HG03432 (cell line): ENCODE measurements around the gene MTMR3.

Source experiments
- ATAC-seq: cut with Tn5 transposase; IDR thresholded peaks from one replicate; pipeline ENCODE4 v1.9.1; 2021; ENCODE audit warnings: mild to moderate bottlenecking, moderate library complexity; ENCODE audit not compliant: unreplicated experiment

Gene MTMR3

DNA sequence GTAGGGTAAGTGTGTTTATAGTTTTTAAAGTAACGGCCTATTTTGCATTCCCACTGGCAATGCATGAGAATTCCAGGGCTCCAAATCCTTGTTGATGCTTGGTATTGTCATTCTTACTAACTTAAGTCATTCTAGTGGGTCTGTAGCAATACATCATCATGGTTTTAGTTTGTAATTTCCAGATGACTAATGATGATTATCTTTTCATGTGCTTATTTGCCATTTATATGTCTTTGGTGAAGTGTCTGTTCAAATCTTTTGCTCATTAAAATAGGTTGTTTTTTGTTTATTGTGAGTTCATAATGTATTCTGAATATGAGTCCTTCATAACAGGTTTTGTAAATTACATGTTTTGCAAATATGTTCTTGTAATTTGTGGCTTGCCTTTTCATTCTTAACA is 31.2 kb downstream of the MTMR3 start:
- no peak for ATAC-seq

DNA sequence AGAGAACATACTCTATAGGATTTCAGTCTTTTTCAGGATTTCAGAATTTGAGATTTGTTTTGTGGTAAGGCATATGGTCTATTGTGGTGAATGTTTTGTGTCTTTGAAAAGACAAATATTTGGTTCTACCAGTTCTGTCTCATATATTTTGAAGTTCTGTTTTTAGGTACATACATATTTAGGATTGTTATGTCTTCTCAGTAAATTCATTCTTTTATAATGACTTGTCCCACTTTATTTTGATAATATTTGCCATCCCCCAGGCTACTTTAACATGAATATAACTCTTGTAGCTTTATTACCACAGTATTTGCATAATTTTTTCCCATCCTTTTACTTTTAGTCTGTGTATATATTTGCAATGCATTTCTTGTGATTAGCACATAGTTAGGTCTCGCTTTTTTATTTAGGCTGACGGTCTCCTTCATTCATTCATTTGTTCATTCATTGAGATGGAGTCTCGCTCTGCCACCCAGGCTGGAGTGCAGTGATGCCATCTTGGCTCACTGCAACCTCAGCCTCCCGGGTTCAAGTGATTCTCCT is 32.1 kb downstream of the MTMR3 start:
- no peak for ATAC-seq

DNA sequence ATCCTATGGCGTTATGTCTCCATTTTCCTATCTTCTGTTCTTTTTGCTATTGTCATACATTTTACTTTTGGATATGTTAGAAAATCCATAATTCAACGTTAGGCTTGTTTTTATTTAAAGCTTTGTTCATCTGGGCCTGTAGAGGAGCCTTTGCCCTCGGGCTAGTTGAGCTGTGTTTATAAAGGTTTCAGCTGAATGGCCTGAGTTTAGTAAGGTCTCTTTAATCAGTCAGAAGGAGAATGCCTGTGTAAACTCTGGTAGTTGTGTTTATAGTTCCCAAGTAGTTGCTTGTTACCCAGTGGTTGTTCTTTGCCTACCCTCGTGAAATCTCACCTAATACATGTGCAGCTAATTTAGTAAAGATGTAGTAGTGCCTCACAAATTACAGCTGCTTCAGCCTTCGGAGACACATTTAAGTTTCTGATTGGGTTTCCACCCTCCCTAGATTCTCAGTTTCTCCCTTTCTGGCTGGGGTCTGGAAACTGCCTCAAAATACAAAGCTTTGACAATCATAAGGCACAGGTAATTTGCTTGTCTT is 33.1 kb downstream of the MTMR3 start:
- ATAC-seq = no peak

DNA sequence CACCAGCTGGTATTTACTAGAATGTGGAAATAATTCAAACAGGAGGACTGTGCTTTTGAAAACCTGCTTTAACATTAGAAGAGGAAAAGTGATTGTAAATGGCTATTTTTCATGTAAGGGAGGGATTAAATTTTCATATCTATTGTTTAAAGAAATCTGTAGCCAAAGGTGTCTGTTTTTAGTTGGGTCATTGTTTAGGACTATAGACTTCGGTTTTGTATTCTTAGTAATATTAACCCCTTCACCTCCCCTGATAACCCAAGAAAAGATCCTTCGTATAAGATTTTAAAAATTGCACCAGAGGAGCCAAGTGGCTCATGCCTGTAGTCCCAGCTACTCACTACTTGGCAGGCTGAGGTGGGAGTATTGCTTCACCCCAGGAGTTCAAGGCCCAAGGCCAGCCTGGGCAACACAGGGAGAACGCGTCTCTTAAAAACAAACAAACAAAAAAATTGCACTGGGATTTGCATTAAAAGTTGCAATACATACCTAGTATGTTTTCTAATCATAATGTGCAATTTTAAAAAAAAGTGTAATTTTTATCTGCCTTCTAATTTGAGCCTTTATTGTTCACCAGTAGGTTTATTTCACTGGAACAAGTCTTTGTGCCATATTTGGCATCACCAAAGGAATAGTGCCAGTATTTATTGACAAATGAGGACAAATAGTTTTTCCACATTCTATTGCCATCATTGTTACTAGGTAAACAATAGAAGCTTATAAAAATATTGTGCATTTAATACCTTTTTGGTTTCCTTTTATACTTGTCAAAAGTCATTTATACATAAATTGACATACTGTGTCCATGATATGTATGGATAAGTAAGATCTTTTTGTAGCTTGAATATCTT is 34.3 kb downstream of the MTMR3 start:
- no peak for ATAC-seq

DNA sequence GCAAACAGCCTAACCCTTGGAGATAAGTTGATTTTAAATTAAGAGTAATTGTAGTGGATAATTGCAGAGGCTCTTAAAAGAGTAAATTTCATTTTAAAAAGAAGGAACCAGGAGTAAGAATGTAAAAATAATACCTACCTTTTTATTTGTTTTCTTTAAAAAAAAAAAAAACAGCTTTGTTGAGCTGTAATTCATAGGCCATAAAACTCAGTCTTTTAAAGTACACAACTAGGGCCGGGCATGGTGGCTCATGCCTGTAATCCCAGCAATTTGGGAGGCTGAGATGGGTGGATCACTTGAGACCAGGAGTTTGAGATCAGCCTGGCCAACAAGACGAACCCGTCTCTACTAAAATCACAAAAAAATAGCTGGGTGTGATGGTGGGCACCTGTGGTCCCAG is 42.4 kb downstream of the MTMR3 start:
- ATAC-seq = no peak

DNA sequence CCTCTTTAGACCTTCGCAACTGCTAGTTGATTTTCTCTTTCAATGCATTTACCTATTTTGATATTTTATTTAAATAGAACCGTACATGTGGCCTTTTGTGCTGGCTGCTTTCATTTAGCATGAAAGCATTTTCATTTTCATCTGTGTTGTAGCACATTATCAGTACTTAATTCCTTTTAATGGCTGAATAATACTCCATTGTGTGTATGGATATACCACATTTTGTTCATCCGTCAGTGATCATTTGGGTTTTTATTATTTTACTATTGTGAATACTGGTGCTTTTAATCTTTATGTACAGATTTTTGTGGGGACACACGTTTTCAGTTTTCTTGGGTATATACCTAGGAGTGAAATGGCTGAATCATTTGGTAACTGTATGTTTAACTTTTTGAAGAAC is 43.1 kb downstream of the MTMR3 start:
- no peak for ATAC-seq

DNA sequence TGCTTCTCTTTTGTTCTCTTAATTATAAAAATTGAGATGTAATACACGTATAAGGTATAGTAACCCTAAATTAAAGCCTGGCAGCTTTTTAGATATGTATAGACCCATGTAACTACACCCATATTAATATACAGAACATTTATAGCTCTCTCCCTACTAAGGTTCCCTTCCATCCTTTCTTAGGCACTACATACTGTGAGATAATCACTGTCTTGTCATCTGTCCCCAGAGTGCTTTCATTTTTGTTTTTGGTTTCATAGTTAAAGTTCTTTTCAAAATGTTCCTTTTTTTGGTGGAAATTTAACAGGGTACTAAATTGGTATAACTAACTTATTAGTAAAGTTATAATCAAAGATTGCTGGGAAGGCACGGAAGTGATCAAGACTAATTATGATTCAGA is 49.2 kb downstream of the MTMR3 start:
- ATAC-seq = no peak

DNA sequence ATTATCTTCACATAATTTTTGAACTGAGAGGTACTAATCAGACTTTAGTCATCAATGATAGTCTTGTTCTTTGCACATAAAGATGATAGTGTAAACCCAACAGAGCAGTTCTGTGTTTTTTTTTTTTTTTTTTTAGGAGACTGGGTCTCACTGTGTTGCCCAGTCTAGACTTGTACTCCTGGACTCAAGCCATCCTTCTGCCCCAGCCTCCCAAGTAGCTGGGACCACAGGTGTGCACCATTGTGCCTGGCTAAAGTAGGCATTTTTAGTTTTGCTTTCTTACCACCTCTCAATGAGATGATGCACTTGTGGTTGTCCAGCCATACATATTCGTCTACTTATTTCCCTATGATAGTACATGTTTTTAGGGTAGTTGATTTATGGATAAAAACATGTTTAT is 50.6 kb downstream of the MTMR3 start:
- no peak for ATAC-seq

DNA sequence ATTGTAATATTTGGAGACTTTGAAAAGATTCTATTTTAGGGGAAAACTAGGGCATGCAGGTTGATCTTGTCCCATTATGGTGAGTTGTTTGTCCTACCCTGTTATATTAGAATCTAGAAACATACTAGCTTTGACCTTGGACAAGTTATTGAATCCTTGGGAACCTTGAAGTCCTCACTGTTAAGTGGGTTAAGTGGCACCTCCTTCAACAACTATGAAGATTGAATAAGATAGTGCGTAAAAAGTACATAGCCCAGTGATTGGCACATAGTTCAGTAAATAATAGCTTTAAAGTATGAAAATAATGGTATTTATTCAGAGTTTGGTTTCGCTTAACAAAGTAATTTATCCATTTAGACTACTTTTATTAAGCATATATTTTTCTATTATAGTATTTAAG is 51.6 kb downstream of the MTMR3 start:
- no peak for ATAC-seq

DNA sequence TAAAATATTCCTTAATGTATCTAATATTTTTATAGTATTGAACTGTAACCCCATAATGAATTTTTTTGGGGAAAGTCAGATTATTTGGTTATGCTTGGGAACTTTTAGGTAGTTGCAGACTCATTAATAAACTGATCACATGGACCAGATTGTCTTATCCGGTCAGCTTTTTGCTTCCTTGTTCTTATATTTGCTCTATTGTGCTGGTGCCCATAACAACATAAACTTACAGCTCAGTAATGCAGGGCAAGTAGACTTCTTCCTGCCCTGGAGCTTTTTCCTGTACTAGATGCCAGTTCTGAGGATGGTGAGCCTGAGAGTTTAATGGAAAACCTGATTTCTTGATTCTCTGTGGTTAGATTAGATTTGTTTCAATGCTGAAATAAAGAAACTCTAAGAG is 53.2 kb downstream of the MTMR3 start:
- no peak for ATAC-seq

DNA sequence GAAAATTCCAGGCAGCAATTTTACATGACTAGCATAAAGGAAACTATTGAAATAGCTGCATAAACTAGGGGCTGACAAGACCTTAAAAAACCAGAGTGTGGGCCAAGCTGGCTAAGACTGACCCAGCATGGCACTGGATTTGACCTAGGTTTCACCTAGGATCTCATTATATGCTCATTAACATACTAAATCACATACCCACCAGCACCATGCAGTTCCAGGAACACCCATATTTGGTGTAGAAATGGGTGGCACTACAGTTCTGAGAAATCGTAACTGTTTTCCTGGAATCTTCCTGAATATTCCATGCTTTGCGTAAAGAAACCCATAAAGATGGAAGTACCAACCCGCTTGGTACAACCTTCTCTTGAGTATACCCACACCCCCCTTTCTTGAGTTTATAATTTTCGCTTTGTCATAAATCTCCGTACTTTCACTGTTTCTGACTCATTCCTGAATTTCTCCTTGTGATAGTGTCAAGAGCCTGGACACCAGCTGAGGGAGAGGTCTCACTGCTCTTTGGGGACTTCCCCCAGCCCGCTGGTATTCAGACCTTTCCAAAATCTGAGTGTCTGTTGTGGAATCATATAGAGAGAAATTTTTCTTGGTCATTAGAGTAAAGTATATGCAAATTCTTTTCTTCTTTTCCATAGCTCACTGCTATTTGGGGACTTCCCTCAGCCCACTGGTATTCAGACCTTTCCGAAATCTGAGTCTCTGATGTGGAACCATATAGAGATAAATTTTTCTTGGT is 55.1 kb downstream of the MTMR3 start:
- peak; percentile 70 for ATAC-seq

DNA sequence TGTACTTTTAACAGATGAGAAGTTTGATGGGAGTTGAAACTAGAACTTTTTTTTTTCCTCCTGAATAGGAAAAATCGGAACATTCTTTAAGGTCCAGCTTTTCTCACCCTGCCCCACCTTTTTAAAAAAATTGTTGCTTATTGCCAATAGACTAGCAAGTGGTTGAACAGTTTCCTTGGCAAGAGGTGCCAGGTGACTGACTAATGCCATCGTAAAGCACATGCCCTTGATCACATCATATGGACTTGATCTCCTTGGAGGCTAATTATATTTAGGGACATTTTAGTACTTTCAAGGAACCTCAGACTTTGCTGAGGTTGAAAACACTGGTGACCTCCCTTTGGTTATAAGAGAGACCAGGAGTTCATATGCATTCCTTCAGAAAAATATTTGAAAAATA is 57.6 kb downstream of the MTMR3 start:
- ATAC-seq = no peak

DNA sequence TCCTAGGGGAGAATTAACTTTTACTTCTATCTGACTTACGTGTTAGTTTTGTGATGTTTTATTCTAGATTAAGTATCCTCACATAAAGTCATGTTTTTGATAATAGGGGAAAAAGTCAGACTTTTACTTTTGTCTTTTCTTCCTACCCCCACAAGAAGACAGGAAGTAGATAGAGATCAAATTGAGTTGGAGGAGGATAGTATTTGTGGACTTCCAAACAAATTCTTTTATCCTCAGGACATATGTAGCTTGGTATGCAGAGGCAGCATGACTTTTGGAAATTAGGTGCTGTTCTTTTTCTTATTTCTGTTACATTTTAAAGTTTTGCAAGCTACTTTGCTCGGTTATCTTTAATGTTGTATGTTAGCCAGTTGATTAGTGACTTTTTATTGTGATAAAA is 61.4 kb downstream of the MTMR3 start:
- no peak for ATAC-seq

DNA sequence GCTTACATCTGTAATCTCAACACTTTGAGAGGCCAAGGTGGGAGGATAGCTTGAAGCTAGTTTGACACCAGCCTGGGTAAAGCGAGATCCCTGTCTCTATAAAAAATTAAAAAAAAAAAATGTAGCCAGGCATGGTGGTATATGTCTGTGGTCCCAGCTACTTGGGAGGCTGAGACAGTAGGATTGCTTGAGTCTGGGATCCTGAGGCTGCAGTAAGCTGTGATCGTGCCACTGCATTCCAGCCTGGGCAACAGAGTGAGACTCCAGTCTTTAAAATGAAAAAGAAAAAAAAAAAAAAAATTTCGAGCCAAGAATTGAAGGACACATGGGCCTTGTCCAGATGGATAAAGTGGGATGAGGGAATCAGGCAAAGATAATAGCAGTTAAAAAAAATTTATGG is 62.5 kb downstream of the MTMR3 start:
- ATAC-seq = no peak

DNA sequence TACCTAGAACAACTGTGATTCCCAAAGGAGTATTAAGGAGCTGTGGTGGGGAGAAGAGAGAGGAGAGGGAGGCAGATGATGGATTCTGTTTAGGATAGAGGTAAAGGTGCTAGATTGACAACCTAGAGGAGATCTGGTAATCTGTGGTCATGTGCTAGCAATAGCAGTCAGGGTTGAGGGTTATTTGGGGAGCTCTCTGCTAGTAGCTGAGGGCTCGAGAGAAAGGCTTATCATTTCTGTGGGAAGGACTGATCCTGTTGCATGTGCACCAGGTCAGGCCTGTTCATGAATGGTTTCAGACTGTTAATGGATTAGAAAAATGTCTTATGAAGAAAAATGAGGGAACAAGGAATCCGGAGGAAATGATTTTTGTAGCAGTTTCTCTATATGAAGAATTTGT is 63.2 kb downstream of the MTMR3 start:
- no peak for ATAC-seq

DNA sequence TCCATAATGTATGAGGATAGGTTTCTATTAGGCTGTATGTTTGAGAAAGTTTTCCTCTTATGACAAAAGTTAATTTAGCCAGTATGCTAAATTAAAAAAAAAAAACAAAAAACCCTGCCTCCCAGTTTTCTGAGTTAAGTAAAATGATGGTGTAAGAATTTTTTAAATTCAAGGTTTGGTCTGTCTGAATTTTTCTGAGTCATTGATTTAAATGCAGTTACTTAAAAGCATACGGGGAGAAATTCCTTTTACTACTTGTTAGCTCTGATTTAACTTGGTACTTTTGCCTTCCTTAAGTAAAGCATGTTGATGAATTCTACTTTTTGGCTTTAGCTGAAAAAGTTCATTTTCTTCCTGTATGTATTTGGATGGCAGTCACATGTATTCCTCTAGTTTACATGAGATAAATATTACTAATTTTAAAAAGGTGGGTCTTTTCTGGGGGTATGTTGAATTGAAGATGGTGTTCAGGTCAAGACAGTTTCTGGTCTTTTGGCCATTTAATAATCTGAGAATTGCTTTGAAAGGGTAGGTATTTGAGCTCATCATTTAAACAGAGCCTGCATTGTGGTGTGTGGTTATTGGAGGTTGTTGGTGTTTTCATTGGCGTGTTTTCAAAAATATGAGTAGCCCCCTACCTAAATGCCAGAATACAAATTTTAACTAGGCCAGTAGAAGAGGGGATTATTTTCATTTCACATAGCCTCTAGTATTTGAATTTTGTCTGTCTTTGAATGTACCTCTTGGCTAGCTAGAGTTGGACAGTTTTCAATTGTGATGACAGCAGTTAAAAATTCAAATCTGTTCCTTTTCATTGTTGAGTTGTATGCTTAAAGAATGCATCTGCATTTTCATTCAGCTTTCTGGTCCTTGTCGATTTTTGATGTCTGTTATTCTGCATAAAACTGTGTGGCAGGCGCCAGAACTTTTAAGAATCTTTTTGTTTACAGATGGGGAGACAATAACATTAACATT is 64.7 kb downstream of the MTMR3 start:
- ATAC-seq = no peak

DNA sequence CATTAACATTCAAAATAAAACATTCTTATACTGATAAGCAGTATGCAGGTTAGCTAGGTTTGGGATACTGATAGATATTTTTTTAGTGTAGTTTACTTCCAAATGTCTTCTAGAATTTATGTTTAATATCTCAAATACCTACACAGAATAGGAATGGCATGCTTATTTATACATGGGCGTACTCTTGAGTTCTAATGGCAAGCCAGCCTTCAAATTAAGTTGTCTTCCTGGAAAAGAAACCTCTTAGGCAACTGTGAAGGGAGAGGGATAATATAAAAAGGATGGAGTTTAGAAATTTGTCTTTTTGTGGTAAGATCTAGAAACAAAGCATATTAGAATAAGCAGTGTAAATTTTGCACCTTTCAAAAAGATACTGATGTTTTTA is 65.4 kb downstream of the MTMR3 start:
- ATAC-seq = no peak

DNA sequence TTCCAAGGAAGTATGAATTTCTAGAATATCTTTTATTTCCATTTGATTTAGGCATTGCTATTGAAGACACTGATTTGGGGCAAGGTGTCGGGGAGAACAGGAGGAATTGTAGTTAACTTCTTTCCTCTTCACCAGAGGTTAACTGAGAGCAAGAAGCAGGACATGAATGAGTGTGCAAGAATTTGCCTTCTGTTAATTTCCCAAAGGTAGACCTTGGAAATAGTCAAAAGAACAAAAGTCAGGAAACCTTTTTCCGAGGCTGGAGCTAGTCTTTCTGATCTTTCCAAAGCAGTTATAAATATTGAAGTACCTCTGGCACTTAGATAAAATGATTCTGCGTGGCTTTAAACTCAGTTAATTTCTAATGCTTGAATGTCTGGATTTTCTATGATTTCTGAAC is 66.9 kb downstream of the MTMR3 start:
- ATAC-seq = no peak

DNA sequence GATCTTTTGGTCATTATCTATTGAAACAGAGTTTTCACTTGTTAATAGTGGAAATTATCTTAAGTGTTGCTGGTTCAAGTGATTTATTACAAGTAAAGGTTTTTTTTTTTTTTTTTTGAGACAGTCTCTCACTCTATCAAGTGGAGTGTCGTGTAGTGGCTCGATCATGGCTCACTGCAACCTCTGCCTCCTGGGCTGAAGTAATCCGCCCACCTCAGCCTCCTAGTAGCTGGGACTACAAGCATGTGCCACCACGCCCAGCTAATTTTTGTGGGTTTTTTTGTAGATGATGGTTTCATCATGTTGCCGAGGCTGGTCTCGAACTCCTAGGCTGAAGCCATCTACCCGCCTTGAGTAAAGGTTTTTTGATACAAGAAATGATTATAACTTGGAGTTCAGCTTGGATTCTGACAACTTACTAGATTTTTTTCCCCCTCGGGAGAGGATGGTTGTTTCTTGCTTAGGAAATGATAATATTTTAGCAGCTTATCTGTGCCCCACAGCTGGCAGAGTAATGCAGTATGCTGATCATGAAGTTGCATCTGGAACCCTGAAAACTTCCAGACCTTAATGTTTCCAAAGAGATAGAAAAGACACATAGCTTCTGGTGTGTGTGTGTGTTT is 68.9 kb downstream of the MTMR3 start:
- ATAC-seq = no peak

DNA sequence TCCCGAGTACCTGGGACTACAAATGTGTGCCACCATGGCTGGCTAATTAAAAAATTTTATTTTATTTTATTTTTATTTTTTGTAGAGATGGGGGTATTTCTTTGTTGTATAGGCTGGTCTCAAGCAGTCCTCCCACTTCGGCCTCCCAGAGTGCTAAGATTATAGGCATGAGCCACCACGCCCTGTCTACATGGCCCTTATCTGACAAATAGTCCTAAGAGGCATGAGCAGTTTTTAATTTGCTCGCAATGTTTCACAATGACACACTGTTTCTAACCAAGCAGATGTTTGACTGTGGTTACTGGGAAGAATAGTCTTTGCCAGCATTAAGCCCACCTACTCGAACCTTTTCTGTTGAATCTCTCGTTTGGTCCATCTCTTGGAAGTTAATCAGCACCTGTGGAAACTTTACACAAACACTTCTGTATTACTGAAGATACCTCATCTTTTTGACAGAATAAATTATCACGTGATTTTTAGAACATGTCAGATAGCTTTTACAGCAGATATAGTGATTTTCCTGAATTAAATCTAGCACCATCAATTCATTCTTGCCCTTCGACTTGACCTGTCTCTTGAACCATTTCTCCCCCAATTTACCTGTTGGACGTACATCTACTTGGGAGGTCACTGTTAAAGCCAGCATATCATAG is 71.4 kb downstream of the MTMR3 start:
- ATAC-seq = no peak
